NCI-H446 treated with DMSO at 0.1 percent for 48 hours (cell line): ENCODE measurements around the gene FYN.

ENCODE experiments used
- DNase-seq: peaks from one replicate; lab custom pipeline; 2025; lab: John Stamatoyannopoulos, UW

FYN gene

GRCh38 chr6:111707773-111708172 lies 165.5 kb downstream of the FYN start:
- DNase-seq, result no peak

- no peak for DNase-seq
Measured at GRCh38 chr6:111706841-111707391, 166.3 kb downstream of the FYN start.

- DNase-seq, result no peak
Measured at GRCh38 chr6:111703723-111704122, 169.5 kb downstream of the FYN start.

- no peak for DNase-seq
Measured at GRCh38 chr6:111702268-111702667, 171.0 kb downstream of the FYN start.

- DNase-seq, result no peak
Measured at GRCh38 chr6:111701146-111701545, 172.1 kb downstream of the FYN start.

- DNase-seq, result no peak
Measured at GRCh38 chr6:111700135-111700690, 173.0 kb downstream of the FYN start.

- DNase-seq, result no peak
Measured at GRCh38 chr6:111699123-111699522, 174.1 kb downstream of the FYN start.

- no peak for DNase-seq
Measured at GRCh38 chr6:111696814-111697213, 176.4 kb downstream of the FYN start.

GRCh38 chr6:111692327-111693164 lies 180.7 kb downstream of the FYN start:
- DNase-seq, result no peak

GRCh38 chr6:111691345-111692225 lies 181.7 kb downstream of the FYN start:
- DNase-seq, result no peak

- no peak for DNase-seq
Measured at GRCh38 chr6:111689946-111690345, 183.3 kb downstream of the FYN start.

- no peak for DNase-seq
Measured at GRCh38 chr6:111689419-111689818, 183.8 kb downstream of the FYN start.

GRCh38 chr6:111688331-111688730 lies 184.9 kb downstream of the FYN start:
- DNase-seq, result no peak

GRCh38 chr6:111687652-111688051 lies 185.6 kb downstream of the FYN start:
- DNase-seq, result no peak

GRCh38 chr6:111686932-111687266 lies 186.4 kb downstream of the FYN start:
- DNase-seq, result no peak

GRCh38 chr6:111686249-111686931 lies 186.9 kb downstream of the FYN start:
- DNase-seq, result no peak

GRCh38 chr6:111685526-111685925 lies 187.7 kb downstream of the FYN start:
- no peak for DNase-seq

GRCh38 chr6:111685058-111685457 lies 188.2 kb downstream of the FYN start:
- no peak for DNase-seq

- no peak for DNase-seq
Measured at GRCh38 chr6:111683749-111684267, 189.4 kb downstream of the FYN start.

GRCh38 chr6:111683157-111683556 lies 190.1 kb downstream of the FYN start:
- no peak for DNase-seq

GRCh38 chr6:111681860-111682259 lies 191.4 kb downstream of the FYN start:
- DNase-seq, result no peak
